Activated CD4-positive, CD25-positive, alpha-beta regulatory T cell treated with anti-CD3 and anti-CD28 coated beads, Interleukin-2, amount 50 U/mL, for 24 hours (primary cell): ENCODE data around the gene NECTIN1.

ENCODE experiments used
- ATAC-seq, 2 donors: fragments of 150-1000 bp; cut with Tn5 transposase; one replicate each; pipeline ENCODE4 v1.10.0; 2021; ENCODE audit warnings: mild to moderate bottlenecking in 1 of 2, moderate library complexity in 1 of 2

Gene NECTIN1

DNA sequence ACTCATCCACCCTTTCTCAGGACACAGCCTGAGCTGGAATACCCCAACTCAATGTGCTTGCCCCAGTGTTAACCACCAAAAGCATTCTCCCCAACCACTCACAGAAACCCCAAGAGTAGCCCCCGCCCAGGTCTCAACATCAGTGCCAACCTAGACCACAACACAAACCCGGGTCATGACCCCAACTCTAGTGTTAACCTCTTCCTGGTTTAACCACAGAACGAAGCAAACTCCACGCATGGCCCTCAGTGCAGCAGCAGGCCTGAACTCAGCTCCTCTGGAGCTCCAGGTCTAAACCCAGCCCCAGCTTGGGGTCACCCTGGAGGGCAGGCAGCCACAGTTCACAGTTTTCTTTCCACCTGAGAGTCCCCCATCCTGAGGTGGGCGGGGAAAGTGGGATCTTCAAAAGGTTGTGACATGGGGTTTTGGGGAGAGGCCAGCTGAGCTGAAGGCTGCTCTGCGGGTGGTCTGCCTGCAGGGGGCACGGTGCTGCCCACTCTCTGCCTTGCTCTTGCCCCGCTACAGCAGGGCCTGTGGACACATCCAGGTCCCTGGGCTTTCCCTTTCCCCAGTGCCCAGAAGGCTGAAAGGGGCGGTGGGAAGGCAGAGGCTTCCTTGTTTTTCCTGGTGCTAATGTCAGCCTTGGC is 37.9 kb downstream of the NECTIN1 start:
- ATAC-seq: peak; percentile 46 to 64

- ATAC-seq: no peak
Measured at GRCh38 chr11:119689302-119689701, 39.7 kb downstream of the NECTIN1 start.

GRCh38 chr11:119688356-119688755 is 40.6 kb downstream of the NECTIN1 start:
- no peak for ATAC-seq

GRCh38 chr11:119687373-119688046 is 41.5 kb downstream of the NECTIN1 start:
- no peak for ATAC-seq

- no peak for ATAC-seq
Measured at GRCh38 chr11:119686177-119686882, 42.7 kb downstream of the NECTIN1 start.

- ATAC-seq: no peak
Measured at GRCh38 chr11:119685111-119685746, 43.8 kb downstream of the NECTIN1 start.

DNA sequence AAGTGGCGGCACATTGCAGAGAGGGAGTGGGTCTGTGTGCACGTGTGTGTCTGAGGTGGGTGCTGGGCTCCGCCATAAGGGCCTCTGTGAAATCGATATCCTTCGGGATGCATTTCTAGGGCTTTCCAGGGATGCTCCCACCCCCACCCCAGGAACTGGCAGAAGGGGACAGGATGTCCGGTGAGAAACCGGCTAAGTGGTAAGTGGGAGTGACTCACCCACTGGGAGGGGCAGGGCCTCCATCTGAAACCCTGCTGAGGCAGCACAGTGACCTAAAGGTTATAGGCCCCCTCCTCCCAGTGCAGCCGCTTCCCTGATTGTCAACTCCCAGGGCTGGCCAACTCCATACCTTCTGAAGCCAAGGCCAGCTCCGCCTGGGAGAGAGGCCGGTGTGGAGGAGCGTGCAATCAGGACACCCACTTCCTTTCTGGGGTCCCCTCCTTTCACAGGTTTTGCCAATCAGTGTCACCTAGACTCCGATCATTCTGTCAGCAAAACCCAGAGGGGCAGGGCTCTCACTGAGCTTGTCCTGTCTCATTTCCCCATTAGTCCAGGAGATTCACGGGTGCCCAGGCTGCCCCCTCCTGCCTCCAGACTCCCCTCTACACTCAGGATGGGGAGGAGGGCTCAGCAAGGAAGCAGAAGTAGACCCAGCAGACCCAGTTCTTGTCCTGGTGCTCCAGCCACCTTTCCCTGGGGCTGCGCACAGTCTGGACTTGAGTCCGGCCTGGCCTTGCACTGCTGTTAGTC is 44.5 kb downstream of the NECTIN1 start:
- no peak for ATAC-seq

GRCh38 chr11:119683783-119684182 is 45.2 kb downstream of the NECTIN1 start:
- no peak for ATAC-seq

DNA sequence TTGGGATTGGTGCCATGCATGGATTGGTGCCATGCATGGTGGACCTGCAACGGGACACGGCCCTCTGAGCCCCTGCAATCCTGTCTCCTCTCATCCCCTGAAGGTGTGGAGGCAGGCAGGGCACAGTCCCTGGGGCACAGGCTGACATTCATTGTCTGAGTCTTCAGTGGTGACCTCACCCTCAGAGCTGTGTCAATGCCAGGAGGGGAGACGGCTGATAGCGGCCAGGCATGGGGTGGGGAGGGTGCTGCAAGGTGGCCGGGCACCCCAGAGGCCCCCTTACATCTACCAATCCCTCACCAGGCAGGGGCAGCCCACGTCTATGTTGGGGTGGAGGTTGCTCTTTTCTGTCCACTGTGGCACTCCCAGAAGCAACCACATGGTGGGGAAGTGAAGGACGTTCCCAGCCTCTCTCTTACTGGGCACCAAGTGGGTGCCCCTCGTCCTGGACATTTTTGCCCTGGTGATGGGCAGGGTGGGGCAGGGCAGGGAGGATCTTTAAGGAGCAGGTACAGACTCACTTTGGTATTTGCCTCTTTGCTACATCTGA is 47.6 kb downstream of the NECTIN1 start:
- no peak for ATAC-seq

GRCh38 chr11:119680541-119681360 is 48.2 kb downstream of the NECTIN1 start:
- ATAC-seq: no peak

- ATAC-seq: no peak
Measured at GRCh38 chr11:119679346-119679745, 49.7 kb downstream of the NECTIN1 start.

DNA sequence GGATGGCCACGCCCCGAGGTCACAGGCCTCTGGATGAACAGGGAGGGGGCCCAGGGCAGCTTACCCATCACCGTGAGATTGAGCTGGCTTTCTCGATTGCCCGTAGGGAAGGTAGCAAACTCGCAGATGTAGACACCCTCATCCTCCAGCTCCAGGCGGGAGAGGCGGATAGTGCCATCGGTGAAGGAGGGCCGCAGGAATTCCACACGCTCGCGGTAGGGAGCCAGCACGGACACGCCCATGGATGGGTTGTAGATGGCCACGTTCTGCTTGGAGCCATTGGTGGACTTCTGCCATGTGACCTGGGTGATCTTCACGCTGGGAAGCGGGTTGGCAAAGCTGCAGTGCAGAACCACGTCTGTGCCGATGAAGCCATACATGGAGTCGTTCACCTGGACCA is 50.6 kb downstream of the NECTIN1 start:
- no peak for ATAC-seq

DNA sequence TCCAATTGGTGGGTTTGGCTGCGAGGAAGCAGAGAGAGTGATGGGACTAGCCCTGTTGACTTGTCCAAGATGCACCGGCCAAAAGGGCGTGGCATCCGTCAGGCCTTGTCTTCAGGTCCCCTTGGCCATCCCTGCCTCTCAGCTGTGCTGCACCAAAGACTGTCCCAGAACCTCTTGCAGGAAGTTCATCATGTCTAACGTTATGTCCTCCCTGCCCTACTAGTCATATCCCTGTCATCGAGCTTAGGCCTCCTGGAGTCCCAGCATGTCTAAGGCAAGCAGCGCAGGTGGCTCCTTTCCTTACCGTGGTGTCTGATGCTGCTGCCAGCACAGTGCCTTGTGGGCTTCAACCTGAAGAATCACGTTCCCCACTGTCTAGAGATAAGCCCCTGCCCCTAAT is 51.2 kb downstream of the NECTIN1 start:
- ATAC-seq: no peak

DNA sequence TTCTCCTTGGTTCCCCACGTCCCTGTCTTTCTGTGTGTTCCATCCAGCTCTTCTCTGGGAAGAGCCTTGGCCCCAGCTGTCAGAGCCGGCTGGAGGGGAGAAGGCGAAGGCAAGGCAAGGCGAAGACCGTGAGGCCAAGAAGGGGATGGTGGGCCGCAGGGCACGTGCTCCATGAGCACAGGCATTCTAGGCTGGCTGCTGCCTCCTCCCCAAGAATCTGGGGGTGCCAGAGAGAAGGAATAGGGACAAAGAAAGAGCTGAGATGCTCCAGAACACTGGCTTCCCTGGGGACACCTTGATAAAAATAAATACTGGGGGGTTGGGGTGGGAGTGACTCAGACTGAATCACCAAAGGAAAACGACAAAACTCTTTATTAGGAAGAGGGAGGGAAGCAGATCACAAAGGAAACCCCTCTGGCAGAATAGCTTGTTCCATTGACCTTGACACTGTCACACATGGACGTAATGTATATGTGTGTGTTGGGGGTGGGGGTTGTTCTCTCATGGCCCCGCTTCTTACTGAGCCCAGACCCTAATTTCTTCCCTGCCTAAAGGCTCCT is 52.5 kb downstream of the NECTIN1 start:
- ATAC-seq: no peak

GRCh38 chr11:119673759-119674336 is 55.2 kb downstream of the NECTIN1 start:
- ATAC-seq: peak; percentile 73 to 77

DNA sequence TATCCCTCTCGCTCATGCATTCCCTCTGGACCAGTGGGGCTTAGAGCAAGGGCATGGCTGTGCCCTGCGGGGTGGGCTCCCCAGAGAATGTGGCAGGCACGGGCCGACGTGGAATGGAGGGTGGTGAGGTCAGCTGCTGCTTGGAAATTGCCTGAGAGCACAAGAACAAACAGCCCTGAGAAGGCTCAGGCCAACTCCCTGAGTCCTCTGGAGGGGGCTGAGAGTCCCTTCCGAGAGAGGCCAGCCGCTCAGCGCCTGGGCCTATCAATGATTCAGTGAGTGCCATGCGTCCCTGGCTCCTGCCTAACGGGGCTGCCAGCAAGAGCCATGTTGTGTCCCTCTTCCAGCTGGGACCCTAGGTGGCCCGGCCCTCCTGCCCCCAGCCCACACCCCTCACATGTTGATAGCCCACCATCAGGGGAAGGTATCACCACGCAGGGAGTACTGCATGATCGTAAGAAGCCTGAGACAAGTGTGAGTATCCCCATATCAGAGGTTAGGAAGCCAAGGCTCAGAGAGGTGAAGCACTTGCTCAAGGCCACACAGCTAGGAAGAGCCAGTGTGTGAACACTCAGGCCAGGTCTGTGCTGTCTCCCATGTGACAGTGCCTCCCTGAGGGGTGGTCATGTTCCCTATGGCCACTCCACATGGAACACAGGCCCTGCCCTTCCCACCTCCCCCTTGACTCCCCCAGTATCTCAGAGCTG is 55.8 kb downstream of the NECTIN1 start:
- ATAC-seq: no peak

DNA sequence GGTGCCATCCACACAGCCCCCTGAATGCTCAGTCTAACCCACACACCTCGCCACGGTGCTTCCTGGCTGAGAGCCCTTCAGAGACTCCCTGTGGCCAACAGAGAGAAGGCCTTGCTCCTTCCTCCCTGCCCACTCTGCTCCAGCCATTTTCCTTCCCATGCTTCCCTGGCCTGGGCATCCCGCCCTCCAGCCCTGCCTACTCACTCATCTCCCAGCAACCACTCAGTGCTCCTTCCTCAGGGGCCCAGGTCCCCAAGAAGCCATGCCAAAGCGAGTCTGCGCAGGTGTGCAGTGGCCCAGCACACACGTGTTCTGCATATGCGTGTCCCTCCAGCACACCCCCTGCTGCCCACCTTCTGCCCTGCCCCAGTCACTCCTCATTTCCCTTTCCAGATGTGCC is 56.4 kb downstream of the NECTIN1 start:
- ATAC-seq: no peak

- ATAC-seq: no peak
Measured at GRCh38 chr11:119671561-119672015, 57.4 kb downstream of the NECTIN1 start.

GRCh38 chr11:119671051-119671450 is 57.9 kb downstream of the NECTIN1 start:
- no peak for ATAC-seq

DNA sequence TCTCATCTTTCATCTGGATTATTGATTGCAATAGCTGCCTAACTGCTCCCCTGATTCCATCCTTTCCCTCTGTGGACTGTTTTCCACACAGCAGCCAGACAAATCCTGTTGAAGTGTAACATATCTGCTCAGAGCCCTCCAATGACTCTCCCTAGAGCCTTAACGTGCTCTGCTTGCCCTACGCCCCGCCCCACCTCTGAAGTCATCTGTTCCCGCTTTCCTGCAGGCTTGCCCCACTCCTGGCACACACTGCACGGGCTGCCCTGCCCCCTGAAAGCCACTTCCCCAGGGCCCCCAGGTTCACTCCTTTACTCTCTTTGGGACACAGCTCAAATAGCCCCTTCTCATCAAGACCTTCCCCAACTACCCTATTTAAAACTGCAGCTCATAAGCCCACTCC is 59.5 kb downstream of the NECTIN1 start:
- no peak for ATAC-seq
